Karpas-422 (cell line): ENCODE data around the gene TRIM46. TPM values are rescaled to one million over a fixed set of nuclear protein-coding genes. Genes with fewer than 3 reads are reported as not detected.
A peak's percentile ranks its signal among the peaks of the same experiment; 100 is the strongest.

Experiments used
- DNase-seq: peaks from one replicate; pipeline ENCODE4 v3.0.0-alpha.2; 2015
- H2AFZ ChIP-seq: fragments of 200-600 bp; sonication (generic); 2 replicates; pipeline ENCODE4 v1.6.1; 2014; ENCODE audit warnings: antibody characterized with exemption, low read length, mixed read lengths
- H3K27ac ChIP-seq: fragments of 200-600 bp; sonication (generic); 2 replicates; pipeline ENCODE4 v1.5.1; 2014; ENCODE audit warnings: mild to moderate bottlenecking, low read length, moderate library complexity
- H3K27me3 ChIP-seq: fragments of 200-600 bp; sonication (generic); 2 replicates; pipeline ENCODE4 v1.6.1; 2014; ENCODE audit warnings: low read length, mixed read lengths
- H3K36me3 ChIP-seq: fragments of 200-600 bp; sonication (generic); 2 replicates; pipeline ENCODE4 v1.6.1; 2014; ENCODE audit warnings: low read length, mixed read lengths; ENCODE audit not compliant: insufficient read depth
- H3K4me1 ChIP-seq: fragments of 200-600 bp; sonication (generic); 2 replicates; pipeline ENCODE4 v1.6.1; 2014; ENCODE audit warnings: mild to moderate bottlenecking, low read length, mixed read lengths
- H3K4me2 ChIP-seq: fragments of 200-600 bp; sonication (generic); 2 replicates; pipeline ENCODE4 v1.6.1; 2014; ENCODE audit warnings: low read length, low read depth, mild to moderate bottlenecking; ENCODE audit not compliant: poor library complexity, severe bottlenecking
- H3K4me3 ChIP-seq: fragments of 200-600 bp; sonication (generic); 2 replicates; pipeline ENCODE4 v1.5.1; 2014; ENCODE audit warnings: mild to moderate bottlenecking, antibody characterized with exemption, low read length, mixed read lengths
- H3K79me2 ChIP-seq: fragments of 200-600 bp; sonication (generic); 2 replicates; pipeline ENCODE4 v1.6.1; 2014; ENCODE audit warnings: mild to moderate bottlenecking, low read length, mixed read lengths
- H3K9ac ChIP-seq: fragments of 200-600 bp; sonication (generic); 2 replicates; pipeline ENCODE4 v1.6.0; 2014; ENCODE audit warnings: low read length
- H3K9me2 ChIP-seq: fragments of 200-600 bp; sonication (generic), shearing (Covaris generic); replicated peaks from 2 replicates; pipeline ENCODE4 v1.6.0; 2014; ENCODE audit warnings: mild to moderate bottlenecking, low read length, moderate library complexity; ENCODE audit not compliant: insufficient read depth
- H3K9me3 ChIP-seq: fragments of 300-700, 200-600 bp; sonication (generic); 2 replicates; pipeline ENCODE4 v1.6.1; 2014; ENCODE audit warnings: low read length, mixed read lengths
- H4K20me1 ChIP-seq: fragments of 200-600 bp; sonication (generic); 2 replicates; pipeline ENCODE4 v1.6.1; 2014; ENCODE audit warnings: mild to moderate bottlenecking, antibody characterized with exemption, low read length, low read depth; ENCODE audit not compliant: insufficient read depth
- total RNA-seq: library from RNA; depleted of rRNA; stranded (reverse); fragments of >200 nt; shearing (Covaris generic); gene quantifications from 2 replicates; pipeline ENCODE4 v1.2.3, GENCODE V29; 2014; ENCODE audit warnings: low replicate concordance

The TRIM46 gene
- total RNA-seq, 1 experiment from 2014 or later, result 5.1 TPM

GRCh38 chr1:155177192-155177917 is 3.7 kb downstream of the TRIM46 start:
- no peak overlapping the region for H2AFZ ChIP-seq
- peaks cover 21% of the 10 kb centered on the region for H3K36me3 ChIP-seq
- H3K9me3 ChIP-seq, result no peaks in the 10 kb centered on the region
- H3K9ac ChIP-seq, result peak overlapping the region; percentile 37
- H3K4me3 ChIP-seq, result no peak overlapping the region
- H3K27ac ChIP-seq, result no peak overlapping the region
- H4K20me1 ChIP-seq, result no peaks in the 10 kb centered on the region
- H3K27me3 ChIP-seq, result no peaks in the 10 kb centered on the region
- peaks cover 37% of the 10 kb centered on the region for H3K4me1 ChIP-seq
- no peaks in the 10 kb centered on the region for H3K9me2 ChIP-seq
- no peak overlapping the region for H3K4me2 ChIP-seq
- H3K79me2 ChIP-seq, result peaks cover 13% of the 10 kb centered on the region
- DNase-seq, result peak; percentile 39

GRCh38 chr1:155177918-155178281 is 4.3 kb downstream of the TRIM46 start:
- H3K9me3 ChIP-seq, result no peaks in the 10 kb centered on the region
- H3K27me3 ChIP-seq, result no peaks in the 10 kb centered on the region
- H3K9ac ChIP-seq, result no peak overlapping the region
- DNase-seq, result no peak
- no peaks in the 10 kb centered on the region for H4K20me1 ChIP-seq
- H3K9me2 ChIP-seq, result no peaks in the 10 kb centered on the region
- H3K27ac ChIP-seq, result no peak overlapping the region
- peaks cover 21% of the 10 kb centered on the region for H3K36me3 ChIP-seq
- peaks cover 36% of the 10 kb centered on the region for H3K4me1 ChIP-seq
- H3K4me2 ChIP-seq, result no peak overlapping the region
- H2AFZ ChIP-seq, result no peak overlapping the region
- H3K79me2 ChIP-seq, result peaks cover 7% of the 10 kb centered on the region
- H3K4me3 ChIP-seq, result no peak overlapping the region

GRCh38 chr1:155178441-155179111 is 4.9 kb downstream of the TRIM46 start:
- no peak overlapping the region for H3K4me2 ChIP-seq
- H3K9me3 ChIP-seq, result no peaks in the 10 kb centered on the region
- no peaks in the 10 kb centered on the region for H3K9me2 ChIP-seq
- H3K4me3 ChIP-seq, result no peak overlapping the region
- peaks cover 21% of the 10 kb centered on the region for H3K36me3 ChIP-seq
- no peak overlapping the region for H3K27ac ChIP-seq
- H3K79me2 ChIP-seq, result peaks cover 6% of the 10 kb centered on the region; the same call in 1 of the 2 replicates
- H3K27me3 ChIP-seq, result no peaks in the 10 kb centered on the region
- H4K20me1 ChIP-seq, result no peaks in the 10 kb centered on the region
- no peak overlapping the region for H2AFZ ChIP-seq
- peaks cover 38% of the 10 kb centered on the region for H3K4me1 ChIP-seq
- no peak overlapping the region for H3K9ac ChIP-seq
- peak; percentile 14 for DNase-seq

DNA sequence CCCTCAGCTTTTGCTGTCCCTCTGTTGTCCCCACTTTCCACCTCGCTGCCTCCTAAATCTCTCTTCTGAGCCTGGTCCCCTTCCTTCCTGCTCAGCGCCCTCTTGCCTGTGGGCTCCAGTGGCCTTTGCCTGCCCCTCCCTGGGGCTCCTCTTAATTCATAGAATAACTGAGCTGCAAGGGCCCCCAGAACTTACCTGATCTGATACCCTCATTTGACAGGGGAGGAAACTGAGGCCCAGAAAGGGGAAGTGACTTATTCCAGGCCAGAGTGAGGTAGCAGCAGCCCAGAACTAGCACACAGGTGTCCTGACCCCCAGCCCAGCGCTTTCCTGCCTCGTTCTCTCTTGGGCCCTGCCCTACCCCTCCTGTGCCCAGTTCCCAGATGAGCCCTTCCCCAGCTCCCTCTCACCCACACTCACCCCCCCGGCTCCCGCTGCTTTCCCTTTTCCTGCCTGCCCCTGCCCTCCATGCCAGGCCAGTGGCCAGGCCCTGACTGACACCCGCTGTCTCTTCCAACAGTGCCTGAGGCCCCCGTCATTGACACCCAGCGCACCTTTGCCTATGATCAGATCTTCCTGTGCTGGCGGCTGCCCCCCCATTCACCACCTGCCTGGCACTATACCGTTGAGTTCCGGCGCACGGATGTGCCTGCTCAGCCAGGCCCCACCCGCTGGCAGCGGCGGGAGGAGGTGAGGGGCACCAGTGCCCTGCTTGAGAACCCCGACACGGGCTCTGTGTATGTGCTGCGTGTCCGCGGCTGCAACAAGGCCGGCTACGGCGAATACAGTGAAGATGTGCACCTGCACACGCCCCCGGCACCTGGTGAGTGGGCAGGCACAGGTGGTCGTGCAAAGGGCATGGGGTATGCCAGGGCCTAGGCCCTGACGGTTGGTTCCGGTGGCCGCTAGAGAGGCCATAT is 5.7 kb downstream of the TRIM46 start:
- H3K4me3 ChIP-seq, result no peak overlapping the region
- DNase-seq, result peak; percentile 39
- peaks cover 21% of the 10 kb centered on the region for H3K36me3 ChIP-seq
- H4K20me1 ChIP-seq, result no peaks in the 10 kb centered on the region
- H3K79me2 ChIP-seq, result no peaks in the 10 kb centered on the region
- H3K27ac ChIP-seq, result no peak overlapping the region
- no peaks in the 10 kb centered on the region for H3K9me2 ChIP-seq
- H3K9ac ChIP-seq, result no peak overlapping the region
- no peaks in the 10 kb centered on the region for H3K9me3 ChIP-seq
- H3K4me2 ChIP-seq, result no peak overlapping the region
- no peak overlapping the region for H2AFZ ChIP-seq
- peaks cover 41% of the 10 kb centered on the region for H3K4me1 ChIP-seq
- H3K27me3 ChIP-seq, result no peaks in the 10 kb centered on the region

GRCh38 chr1:155181371-155182051 is 7.9 kb downstream of the TRIM46 start:
- no peak overlapping the region for H3K4me2 ChIP-seq
- no peaks in the 10 kb centered on the region for H3K9me2 ChIP-seq
- no peaks in the 10 kb centered on the region for H4K20me1 ChIP-seq
- H3K36me3 ChIP-seq, result peaks cover 21% of the 10 kb centered on the region
- peaks cover 41% of the 10 kb centered on the region for H3K4me1 ChIP-seq
- no peaks in the 10 kb centered on the region for H3K27me3 ChIP-seq
- H3K9ac ChIP-seq, result no peak overlapping the region
- no peaks in the 10 kb centered on the region for H3K79me2 ChIP-seq
- no peak overlapping the region for H2AFZ ChIP-seq
- no peak for DNase-seq
- no peaks in the 10 kb centered on the region for H3K9me3 ChIP-seq
- H3K4me3 ChIP-seq, result no peak overlapping the region
- H3K27ac ChIP-seq, result no peak overlapping the region

GRCh38 chr1:155182052-155182550 is 8.5 kb downstream of the TRIM46 start:
- Histone ChIP-seq H3K27ac (no peak overlapping the region), H3K27me3 (no peaks in the 10 kb centered on the region)
- no peak for DNase-seq

GRCh38 chr1:155183775-155184221 is 10.1 kb downstream of the TRIM46 start:
- Histone ChIP-seq H3K36me3 (peaks cover 11% of the 10 kb centered on the region), H3K9ac (peak overlapping the region; percentile 59), H3K27me3 (no peaks in the 10 kb centered on the region), H2AFZ (no peak overlapping the region), H3K79me2 (no peaks in the 10 kb centered on the region), H3K27ac (peak overlapping the region; percentile 82), H3K9me3 (no peaks in the 10 kb centered on the region), H3K4me2 (peak overlapping the region; percentile 72), H3K4me3 (no peak overlapping the region), H4K20me1 (no peaks in the 10 kb centered on the region), H3K4me1 (peaks cover 37% of the 10 kb centered on the region), H3K9me2 (no peaks in the 10 kb centered on the region)
- DNase-seq, result no peak

More at GRCh38 chr1:155182052-155182550, 8.5 kb downstream of the TRIM46 start:
- Histone ChIP-seq H3K9me3 (no peaks in the 10 kb centered on the region), H3K9ac (no peak overlapping the region), H3K36me3 (peaks cover 18% of the 10 kb centered on the region), H4K20me1 (no peaks in the 10 kb centered on the region), H3K9me2 (no peaks in the 10 kb centered on the region), H3K4me2 (no peak overlapping the region), H2AFZ (no peak overlapping the region), H3K4me3 (no peak overlapping the region), H3K4me1 (peaks cover 38% of the 10 kb centered on the region), H3K79me2 (no peaks in the 10 kb centered on the region)
